ENCODE results near the gene GLP1R.

DNA sequence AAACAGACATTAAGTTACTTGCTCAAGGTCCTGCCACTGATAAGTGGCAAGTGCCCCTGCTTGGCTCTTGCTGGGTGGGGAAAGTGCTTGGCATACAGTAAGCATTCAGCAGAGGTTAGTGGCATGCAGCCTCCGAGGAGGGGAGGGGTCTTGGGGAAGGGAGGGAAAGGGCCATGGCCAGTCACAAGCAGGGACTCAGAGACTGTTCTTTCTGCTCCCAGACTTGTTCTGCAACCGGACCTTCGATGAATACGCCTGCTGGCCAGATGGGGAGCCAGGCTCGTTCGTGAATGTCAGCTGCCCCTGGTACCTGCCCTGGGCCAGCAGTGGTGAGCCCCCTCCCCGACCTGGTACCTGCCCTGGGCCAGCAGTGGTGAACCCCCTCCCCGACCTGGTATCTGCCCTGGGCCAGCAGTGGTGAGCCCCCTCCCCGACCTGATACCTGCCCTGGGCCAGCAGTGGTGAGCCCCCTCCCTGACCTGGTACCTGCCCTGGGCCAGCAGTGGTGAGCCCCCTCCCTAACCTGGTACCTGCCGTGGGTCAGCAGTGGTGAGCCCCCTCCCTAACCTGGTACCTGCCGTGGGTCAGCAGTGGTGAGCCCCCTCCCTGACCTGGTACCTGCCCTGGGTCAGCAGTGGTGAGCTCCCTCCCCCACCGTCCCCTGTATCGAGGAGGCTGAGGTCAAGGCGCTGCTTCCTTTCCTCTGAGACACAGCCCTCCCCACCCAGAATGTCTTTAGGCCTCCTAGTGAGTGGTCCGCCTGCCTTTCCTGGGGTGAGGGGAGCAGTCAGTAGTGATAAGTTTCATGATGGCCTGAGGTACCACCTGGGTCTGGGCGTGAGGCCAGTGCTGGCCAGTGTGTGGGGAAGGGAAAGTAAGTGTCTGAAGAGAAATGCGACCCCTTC, 8.9 kb downstream of the GLP1R start:
- TF ChIP-seq, protein P1, sequence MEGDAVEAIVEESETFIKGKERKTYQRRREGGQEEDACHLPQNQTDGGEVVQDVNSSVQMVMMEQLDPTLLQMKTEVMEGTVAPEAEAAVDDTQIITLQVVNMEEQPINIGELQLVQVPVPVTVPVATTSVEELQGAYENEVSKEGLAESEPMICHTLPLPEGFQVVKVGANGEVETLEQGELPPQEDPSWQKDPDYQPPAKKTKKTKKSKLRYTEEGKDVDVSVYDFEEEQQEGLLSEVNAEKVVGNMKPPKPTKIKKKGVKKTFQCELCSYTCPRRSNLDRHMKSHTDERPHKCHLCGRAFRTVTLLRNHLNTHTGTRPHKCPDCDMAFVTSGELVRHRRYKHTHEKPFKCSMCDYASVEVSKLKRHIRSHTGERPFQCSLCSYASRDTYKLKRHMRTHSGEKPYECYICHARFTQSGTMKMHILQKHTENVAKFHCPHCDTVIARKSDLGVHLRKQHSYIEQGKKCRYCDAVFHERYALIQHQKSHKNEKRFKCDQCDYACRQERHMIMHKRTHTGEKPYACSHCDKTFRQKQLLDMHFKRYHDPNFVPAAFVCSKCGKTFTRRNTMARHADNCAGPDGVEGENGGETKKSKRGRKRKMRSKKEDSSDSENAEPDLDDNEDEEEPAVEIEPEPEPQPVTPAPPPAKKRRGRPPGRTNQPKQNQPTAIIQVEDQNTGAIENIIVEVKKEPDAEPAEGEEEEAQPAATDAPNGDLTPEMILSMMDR (IDR thresholded peaks at IDR 0.05): no peak
- no peak for TF ChIP-seq POLR2AphosphoS5 (IDR thresholded peaks at IDR 0.05)
- TF ChIP-seq POLR2A (IDR thresholded peaks at IDR 0.05; ENCODE audit: low read depth): no peak

All from esophagus muscularis mucosa (tissue), 3 donors.